ENCODE data around the gene CLEC3B.
"Not testable (repeated sequence)": the region's sequence is repeated elsewhere in the genome, so short reads cannot be mapped to it uniquely, and the experiment has no call there.

CLEC3B gene

DNA sequence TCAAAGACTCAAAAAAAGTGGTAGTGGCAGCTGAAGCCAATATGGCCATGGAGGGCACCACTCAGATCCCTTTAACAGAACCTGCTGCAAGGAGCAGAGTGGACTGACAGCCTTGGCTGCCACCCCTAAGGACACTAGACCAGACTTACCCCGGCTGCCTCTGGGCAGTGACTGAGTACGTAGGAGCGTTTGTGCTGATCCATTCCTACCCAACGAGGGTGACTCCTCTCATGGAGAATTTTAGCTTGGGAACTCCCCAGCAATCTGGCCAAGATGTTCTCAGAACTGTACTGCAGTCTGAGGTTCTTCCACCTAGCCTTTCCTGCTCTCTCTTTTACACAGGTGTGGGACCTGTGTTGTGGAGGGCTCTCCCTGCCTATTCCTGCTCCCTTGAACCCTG lies 22.1 kb downstream of the CLEC3B start:
- no peak overlapping the region for H3K27ac Mint-ChIP-seq (ENCODE audit: low read depth)
- no peak for ATAC-seq (replicated peaks; ENCODE audit: extremely low read depth, poor library complexity, severe bottlenecking)
- no peaks in the 10 kb centered on the region for H3K9me3 Mint-ChIP-seq
- no peak for DNase-seq (ENCODE audit: low spot score in 2 of 2)
- no peaks in the 10 kb centered on the region for H3K36me3 Mint-ChIP-seq (ENCODE audit: insufficient read depth)
- H3K27me3 Mint-ChIP-seq, result peaks cover 38% of the 10 kb centered on the region
- no peaks in the 10 kb centered on the region for H3K4me1 Mint-ChIP-seq
- H3K4me3 Mint-ChIP-seq, result no peak overlapping the region

DNA sequence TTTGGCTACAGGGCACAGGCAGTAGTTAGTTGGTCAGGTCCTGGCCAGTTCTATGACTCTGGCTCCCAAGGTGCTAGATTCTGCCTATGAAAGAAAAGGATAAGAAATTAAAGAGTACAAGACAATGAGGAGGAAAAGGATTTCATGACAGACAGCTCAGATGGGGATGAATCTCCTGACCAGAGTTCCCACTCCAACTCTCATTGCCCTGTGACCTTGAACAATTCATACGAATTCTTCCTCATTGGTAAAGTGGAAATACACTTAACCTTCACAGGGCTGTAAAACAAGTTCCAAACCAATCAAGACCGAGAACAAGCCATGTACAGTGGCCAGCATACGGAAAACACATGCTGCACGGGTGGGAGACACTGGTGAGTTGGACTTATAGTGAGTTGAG lies 23.7 kb downstream of the CLEC3B start:
- Mint-ChIP-seq H3K27ac (ENCODE audit: low read depth) (no peak overlapping the region), H3K9me3 (no peaks in the 10 kb centered on the region), H3K27me3 (peaks cover 38% of the 10 kb centered on the region), H3K4me3 (no peak overlapping the region), H3K4me1 (no peaks in the 10 kb centered on the region), H3K36me3 (ENCODE audit: insufficient read depth) (no peaks in the 10 kb centered on the region)
- ATAC-seq (replicated peaks; ENCODE audit: extremely low read depth, poor library complexity, severe bottlenecking) (no peak), DNase-seq (ENCODE audit: low spot score in 2 of 2) (no peak)

GRCh38 chr3:45051685-45052084 lies 25.6 kb downstream of the CLEC3B start:
- DNase-seq (ENCODE audit: low spot score in 2 of 2) (no peak), ATAC-seq (replicated peaks; ENCODE audit: extremely low read depth, poor library complexity, severe bottlenecking) (no peak)
- H3K36me3 Mint-ChIP-seq (ENCODE audit: insufficient read depth), result no peaks in the 10 kb centered on the region
- peaks cover 41% of the 10 kb centered on the region for H3K27me3 Mint-ChIP-seq
- no peaks in the 10 kb centered on the region for H3K9me3 Mint-ChIP-seq
- no peak overlapping the region for H3K4me3 Mint-ChIP-seq
- H3K4me1 Mint-ChIP-seq, result no peaks in the 10 kb centered on the region
- no peak overlapping the region for H3K27ac Mint-ChIP-seq (ENCODE audit: low read depth)

DNA sequence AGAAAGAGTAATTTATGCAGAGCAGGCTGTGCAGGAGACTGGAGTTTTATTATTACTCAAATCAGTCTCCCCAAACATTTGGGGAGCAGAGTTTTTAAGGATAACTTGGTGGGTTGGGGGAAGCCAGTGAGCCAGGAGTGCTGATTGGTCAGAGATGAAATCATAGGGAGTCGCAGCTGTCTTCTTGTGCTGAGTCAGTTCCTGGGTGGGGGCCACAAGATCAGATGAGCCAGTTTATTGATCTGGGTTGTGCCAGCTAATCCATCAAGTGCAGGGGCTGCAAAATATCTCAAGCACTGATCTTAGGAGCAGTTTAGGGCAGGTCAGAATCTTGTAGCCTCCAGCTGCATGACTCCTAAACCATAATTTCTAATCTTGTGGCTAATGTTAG lies 27.7 kb downstream of the CLEC3B start:
- H3K27me3 Mint-ChIP-seq, result peaks cover 44% of the 10 kb centered on the region
- H3K9me3 Mint-ChIP-seq; H3K36me3 Mint-ChIP-seq (ENCODE audit: insufficient read depth); ATAC-seq (replicated peaks; ENCODE audit: extremely low read depth, poor library complexity, severe bottlenecking); H3K4me3 Mint-ChIP-seq; H3K27ac Mint-ChIP-seq (ENCODE audit: low read depth); DNase-seq (ENCODE audit: low spot score in 2 of 2); H3K4me1 Mint-ChIP-seq: not testable (repeated sequence)

- no peak for DNase-seq (ENCODE audit: low spot score in 2 of 2)
- H3K4me3 Mint-ChIP-seq, result no peak overlapping the region
- no peaks in the 10 kb centered on the region for H3K36me3 Mint-ChIP-seq (ENCODE audit: insufficient read depth)
- no peaks in the 10 kb centered on the region for H3K4me1 Mint-ChIP-seq
- H3K9me3 Mint-ChIP-seq, result no peaks in the 10 kb centered on the region
- H3K27ac Mint-ChIP-seq (ENCODE audit: low read depth), result no peak overlapping the region
- peaks cover 39% of the 10 kb centered on the region for H3K27me3 Mint-ChIP-seq
- no peak for ATAC-seq (replicated peaks; ENCODE audit: extremely low read depth, poor library complexity, severe bottlenecking)
Observed at GRCh38 chr3:45054196-45054857, 28.2 kb downstream of the CLEC3B start.

DNA sequence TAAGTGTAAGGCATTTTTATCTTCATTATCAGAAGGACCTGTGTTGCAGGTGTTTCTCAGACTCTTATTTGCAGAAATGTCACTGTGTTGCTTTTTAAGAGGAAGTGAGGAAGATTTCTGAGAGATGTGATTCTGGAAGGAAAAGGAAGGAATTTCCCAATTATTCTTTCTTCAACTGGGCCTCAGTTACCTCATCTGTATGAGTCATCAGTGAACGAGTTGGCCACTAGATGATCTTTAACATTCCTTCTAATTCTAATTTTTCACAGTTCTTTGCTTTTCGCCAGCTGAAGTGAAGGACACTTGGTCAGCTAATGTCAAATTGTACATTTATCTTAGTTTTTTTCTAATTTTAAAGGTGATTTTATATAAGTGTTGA lies 28.9 kb downstream of the CLEC3B start:
- H3K36me3 Mint-ChIP-seq (ENCODE audit: insufficient read depth), result no peaks in the 10 kb centered on the region

GRCh38 chr3:45055411-45056143 lies 29.5 kb downstream of the CLEC3B start:
- no peaks in the 10 kb centered on the region for H3K9me3 Mint-ChIP-seq
- H3K36me3 Mint-ChIP-seq (ENCODE audit: insufficient read depth), result no peaks in the 10 kb centered on the region
- H3K4me1 Mint-ChIP-seq, result no peaks in the 10 kb centered on the region
- no peak overlapping the region for H3K27ac Mint-ChIP-seq (ENCODE audit: low read depth)
- ATAC-seq (replicated peaks; ENCODE audit: extremely low read depth, poor library complexity, severe bottlenecking) (no peak), DNase-seq (ENCODE audit: low spot score in 2 of 2) (no peak)
- peaks cover 27% of the 10 kb centered on the region for H3K27me3 Mint-ChIP-seq
- H3K4me3 Mint-ChIP-seq, result no peak overlapping the region

More for the DNA sequence above, 28.9 kb downstream of the CLEC3B start:
- H3K9me3 Mint-ChIP-seq, result no peaks in the 10 kb centered on the region
- peaks cover 32% of the 10 kb centered on the region for H3K27me3 Mint-ChIP-seq
- DNase-seq (ENCODE audit: low spot score in 2 of 2) (no peak), ATAC-seq (replicated peaks; ENCODE audit: extremely low read depth, poor library complexity, severe bottlenecking) (no peak)
- H3K27ac Mint-ChIP-seq (ENCODE audit: low read depth), result no peak overlapping the region
- no peak overlapping the region for H3K4me3 Mint-ChIP-seq
- H3K4me1 Mint-ChIP-seq, result no peaks in the 10 kb centered on the region

DNA sequence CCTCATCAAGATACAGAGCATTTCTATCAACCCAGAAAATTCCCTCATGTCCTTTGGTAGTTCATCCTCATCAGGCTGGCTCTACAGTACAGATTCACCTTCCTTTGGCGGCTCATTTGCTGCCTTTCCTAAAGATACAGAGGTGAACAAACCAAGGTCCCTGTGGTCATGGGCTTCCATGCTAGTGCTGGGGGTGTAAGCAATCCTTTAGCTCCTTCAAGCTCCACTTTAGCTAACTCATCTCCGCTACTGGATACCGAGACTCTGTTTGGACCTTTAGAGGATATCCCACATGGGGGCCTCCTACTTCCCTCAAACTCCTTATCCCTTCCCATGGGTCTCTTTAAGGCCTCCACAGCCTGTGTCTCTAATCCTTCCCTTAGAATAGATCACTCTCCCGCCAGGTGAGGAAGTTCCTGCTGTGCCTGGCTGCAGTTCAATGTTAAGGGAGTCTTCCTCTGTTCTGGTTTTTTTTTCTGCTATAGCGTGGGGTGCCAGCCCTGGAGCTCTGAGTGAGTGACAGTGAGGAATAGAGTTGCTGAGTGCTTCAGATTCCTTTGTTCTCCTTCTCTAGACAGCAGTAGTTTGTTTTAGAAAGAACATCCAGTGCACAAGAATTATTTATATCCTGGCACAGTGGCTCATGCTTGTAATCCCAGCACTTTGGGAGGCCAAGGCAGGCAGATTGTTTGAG lies 30.7 kb downstream of the CLEC3B start:
- no peak for DNase-seq (ENCODE audit: low spot score in 2 of 2)
- H3K4me3 Mint-ChIP-seq, result no peak overlapping the region
- no peaks in the 10 kb centered on the region for H3K36me3 Mint-ChIP-seq (ENCODE audit: insufficient read depth)

GRCh38 chr3:45057557-45057956 lies 31.5 kb downstream of the CLEC3B start:
- DNase-seq (ENCODE audit: low spot score in 2 of 2) (no peak), ATAC-seq (replicated peaks; ENCODE audit: extremely low read depth, poor library complexity, severe bottlenecking) (no peak)
- H3K4me3 Mint-ChIP-seq, result no peak overlapping the region
- H3K27ac Mint-ChIP-seq (ENCODE audit: low read depth), result no peak overlapping the region
- no peaks in the 10 kb centered on the region for H3K9me3 Mint-ChIP-seq
- peaks cover 22% of the 10 kb centered on the region for H3K27me3 Mint-ChIP-seq
- no peaks in the 10 kb centered on the region for H3K36me3 Mint-ChIP-seq (ENCODE audit: insufficient read depth)
- no peaks in the 10 kb centered on the region for H3K4me1 Mint-ChIP-seq

More for the DNA sequence above, 30.7 kb downstream of the CLEC3B start:
- H3K27ac Mint-ChIP-seq (ENCODE audit: low read depth), result no peak overlapping the region
- H3K4me1 Mint-ChIP-seq, result no peaks in the 10 kb centered on the region
- H3K27me3 Mint-ChIP-seq, result peaks cover 22% of the 10 kb centered on the region
- H3K9me3 Mint-ChIP-seq, result no peaks in the 10 kb centered on the region
- no peak for ATAC-seq (replicated peaks; ENCODE audit: extremely low read depth, poor library complexity, severe bottlenecking)

- Mint-ChIP-seq H3K27me3 (peaks cover 22% of the 10 kb centered on the region), H3K4me3 (no peak overlapping the region), H3K27ac (ENCODE audit: low read depth) (no peak overlapping the region), H3K4me1 (no peaks in the 10 kb centered on the region), H3K36me3 (ENCODE audit: insufficient read depth) (no peaks in the 10 kb centered on the region), H3K9me3 (no peaks in the 10 kb centered on the region)
- no peak for ATAC-seq (replicated peaks; ENCODE audit: extremely low read depth, poor library complexity, severe bottlenecking)
- no peak for DNase-seq (ENCODE audit: low spot score in 2 of 2)
Observed at GRCh38 chr3:45059132-45059531, 33.0 kb downstream of the CLEC3B start.

DNA sequence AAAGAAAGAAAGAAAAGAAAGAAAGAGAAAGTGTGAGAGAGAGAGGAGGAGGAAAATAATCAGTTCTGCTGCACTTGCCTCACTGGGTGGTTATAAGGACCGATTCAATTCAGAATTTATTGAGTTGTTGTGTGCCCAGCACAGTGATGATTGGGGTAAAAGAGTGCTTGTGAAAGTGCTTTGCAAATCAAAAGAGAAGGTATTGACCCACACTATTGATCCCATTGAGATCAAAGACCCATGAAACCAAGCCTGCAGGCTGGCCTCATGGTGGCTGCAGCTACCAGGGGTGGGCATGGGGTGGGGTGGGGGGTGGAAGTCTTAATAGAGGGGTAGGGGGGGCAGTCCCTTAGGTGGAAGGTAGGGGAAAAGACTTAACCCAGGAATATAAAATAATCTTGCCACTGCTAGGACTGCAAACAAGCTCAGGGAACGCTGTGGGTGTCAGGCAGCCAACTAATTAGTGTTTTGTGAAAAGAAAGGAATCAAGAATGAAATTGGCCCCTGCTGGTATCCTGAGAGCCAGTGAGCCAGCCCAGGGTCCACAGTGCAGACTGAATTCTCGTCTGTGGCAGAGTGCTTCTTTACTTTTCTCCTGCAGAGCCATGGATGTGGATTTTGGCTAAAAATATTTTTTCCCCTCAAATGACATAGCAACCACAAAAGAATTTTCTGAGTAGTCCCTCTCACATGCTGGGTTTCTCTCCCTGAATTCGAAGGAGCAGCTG lies 34.2 kb downstream of the CLEC3B start:
- H3K4me1 Mint-ChIP-seq, result peaks cover 10% of the 10 kb centered on the region
- H3K27me3 Mint-ChIP-seq, result peaks cover 22% of the 10 kb centered on the region
- no peak overlapping the region for H3K4me3 Mint-ChIP-seq
- ATAC-seq (replicated peaks; ENCODE audit: extremely low read depth, poor library complexity, severe bottlenecking) (no peak), DNase-seq (ENCODE audit: low spot score in 2 of 2) (no peak)
- H3K36me3 Mint-ChIP-seq (ENCODE audit: insufficient read depth), result no peaks in the 10 kb centered on the region
- no peaks in the 10 kb centered on the region for H3K9me3 Mint-ChIP-seq
- H3K27ac Mint-ChIP-seq (ENCODE audit: low read depth), result no peak overlapping the region

DNA sequence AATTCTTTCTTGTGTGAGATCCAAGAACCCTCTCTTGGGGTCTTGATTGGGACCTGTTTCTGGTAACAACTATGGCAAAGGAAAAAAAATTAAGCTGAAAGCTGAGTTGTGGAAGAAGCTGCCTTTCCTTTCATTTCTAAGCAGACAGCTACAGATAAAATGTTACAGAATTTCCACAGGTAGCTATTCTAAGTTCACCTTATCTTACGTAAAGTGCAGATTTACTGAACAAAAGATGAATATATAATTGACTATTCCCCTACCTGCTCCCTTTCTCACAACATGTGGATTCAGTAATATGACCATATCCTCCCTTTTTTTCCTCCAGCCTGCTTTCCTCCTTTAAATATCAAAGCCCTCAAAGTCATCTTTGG lies 36.6 kb downstream of the CLEC3B start:
- ATAC-seq (replicated peaks; ENCODE audit: extremely low read depth, poor library complexity, severe bottlenecking) (no peak), DNase-seq (ENCODE audit: low spot score in 2 of 2) (no peak)
- H3K27ac Mint-ChIP-seq (ENCODE audit: low read depth), result no peak overlapping the region
- H3K27me3 Mint-ChIP-seq, result peaks cover 21% of the 10 kb centered on the region
- H3K36me3 Mint-ChIP-seq (ENCODE audit: insufficient read depth), result no peaks in the 10 kb centered on the region
- H3K9me3 Mint-ChIP-seq, result no peaks in the 10 kb centered on the region
- H3K4me3 Mint-ChIP-seq, result no peak overlapping the region
- H3K4me1 Mint-ChIP-seq, result peaks cover 12% of the 10 kb centered on the region
